Gastrocnemius medialis (tissue), 4 donors: ENCODE data around the gene URI1.

Experiments used
- POLR2A ChIP-seq, 2 donors: fragments of 450-650 bp; IDR thresholded peaks; one replicate each; pipeline ENCODE4 v1.6.1; 2017; ENCODE audit warnings: antibody characterized with exemption in 2 of 2, mild to moderate bottlenecking in 2 of 2, moderate library complexity in 2 of 2
- TF ChIP-seq, protein P1 (sequence below), 5 experiments: fragments of 450-650 bp in 3 of 5; fragments of 200-600 bp in 2 of 5; sonication (generic) in 2 of 5; IDR thresholded peaks in 4 of 5; conservative IDR thresholded peaks in 1 of 5; 1 replicate in 4 of 5; 2 replicates in 1 of 5; pipeline ENCODE4 v1.5.1; 2016 to 2019; ENCODE audit warnings: antibody characterized with exemption in 5 of 5, mild to moderate bottlenecking in 3 of 5, moderate library complexity in 3 of 5

DNA sequence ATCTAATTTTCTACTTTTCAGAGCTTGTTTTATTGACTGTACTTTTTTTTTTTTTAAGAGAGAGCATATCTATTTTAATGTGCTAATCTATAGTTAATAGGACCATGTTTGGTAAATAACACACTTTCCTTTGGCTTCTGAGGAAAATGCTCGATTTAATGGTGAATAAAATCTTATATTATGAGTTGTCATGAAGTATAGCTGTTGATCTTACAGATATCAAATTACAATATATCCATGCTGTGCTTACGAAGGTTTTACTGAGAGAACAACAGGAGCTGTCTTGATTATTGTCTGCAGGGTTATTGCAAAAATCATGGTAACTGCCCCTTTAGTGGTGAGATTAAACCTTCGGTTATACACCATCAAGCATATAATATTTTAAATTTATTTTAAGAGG, 29.6 kb downstream of the URI1 start:
- TF ChIP-seq, protein P1, sequence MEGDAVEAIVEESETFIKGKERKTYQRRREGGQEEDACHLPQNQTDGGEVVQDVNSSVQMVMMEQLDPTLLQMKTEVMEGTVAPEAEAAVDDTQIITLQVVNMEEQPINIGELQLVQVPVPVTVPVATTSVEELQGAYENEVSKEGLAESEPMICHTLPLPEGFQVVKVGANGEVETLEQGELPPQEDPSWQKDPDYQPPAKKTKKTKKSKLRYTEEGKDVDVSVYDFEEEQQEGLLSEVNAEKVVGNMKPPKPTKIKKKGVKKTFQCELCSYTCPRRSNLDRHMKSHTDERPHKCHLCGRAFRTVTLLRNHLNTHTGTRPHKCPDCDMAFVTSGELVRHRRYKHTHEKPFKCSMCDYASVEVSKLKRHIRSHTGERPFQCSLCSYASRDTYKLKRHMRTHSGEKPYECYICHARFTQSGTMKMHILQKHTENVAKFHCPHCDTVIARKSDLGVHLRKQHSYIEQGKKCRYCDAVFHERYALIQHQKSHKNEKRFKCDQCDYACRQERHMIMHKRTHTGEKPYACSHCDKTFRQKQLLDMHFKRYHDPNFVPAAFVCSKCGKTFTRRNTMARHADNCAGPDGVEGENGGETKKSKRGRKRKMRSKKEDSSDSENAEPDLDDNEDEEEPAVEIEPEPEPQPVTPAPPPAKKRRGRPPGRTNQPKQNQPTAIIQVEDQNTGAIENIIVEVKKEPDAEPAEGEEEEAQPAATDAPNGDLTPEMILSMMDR (IDR thresholded peaks at IDR 0.05 in 4 of 5, conservative IDR thresholded peaks at IDR 0.05 in 1 of 5): no peak
- no peak for TF ChIP-seq POLR2A (IDR thresholded peaks at IDR 0.05)
